Right lung (tissue), 5 donors: ENCODE measurements around the gene NETO1. TPM values are rescaled to one million over a fixed set of nuclear protein-coding genes. Genes with fewer than 3 reads are reported as not detected.

Experiments
- DNase-seq, 2 donors: peaks; one replicate each; pipeline ENCODE4 v3.0.0-alpha.2; 2013
- polyA plus RNA-seq, 5 donors: library from polyadenylated mRNA; unstranded; fragments of 120-200 nt; gene quantifications; one replicate each; pipeline versions ENCODE4 v1.2.1 to v1.2.3, GENCODE V29; 2013; ENCODE audit warnings: inconsistent platforms in 1 of 5, low replicate concordance in 1 of 5; ENCODE audit not compliant: insufficient read length in 5 of 5, insufficient read depth in 1 of 5

NETO1 gene
- polyA plus RNA-seq, 5 donors, result 0.05 to 0.68 (median 0.39) TPM

DNA sequence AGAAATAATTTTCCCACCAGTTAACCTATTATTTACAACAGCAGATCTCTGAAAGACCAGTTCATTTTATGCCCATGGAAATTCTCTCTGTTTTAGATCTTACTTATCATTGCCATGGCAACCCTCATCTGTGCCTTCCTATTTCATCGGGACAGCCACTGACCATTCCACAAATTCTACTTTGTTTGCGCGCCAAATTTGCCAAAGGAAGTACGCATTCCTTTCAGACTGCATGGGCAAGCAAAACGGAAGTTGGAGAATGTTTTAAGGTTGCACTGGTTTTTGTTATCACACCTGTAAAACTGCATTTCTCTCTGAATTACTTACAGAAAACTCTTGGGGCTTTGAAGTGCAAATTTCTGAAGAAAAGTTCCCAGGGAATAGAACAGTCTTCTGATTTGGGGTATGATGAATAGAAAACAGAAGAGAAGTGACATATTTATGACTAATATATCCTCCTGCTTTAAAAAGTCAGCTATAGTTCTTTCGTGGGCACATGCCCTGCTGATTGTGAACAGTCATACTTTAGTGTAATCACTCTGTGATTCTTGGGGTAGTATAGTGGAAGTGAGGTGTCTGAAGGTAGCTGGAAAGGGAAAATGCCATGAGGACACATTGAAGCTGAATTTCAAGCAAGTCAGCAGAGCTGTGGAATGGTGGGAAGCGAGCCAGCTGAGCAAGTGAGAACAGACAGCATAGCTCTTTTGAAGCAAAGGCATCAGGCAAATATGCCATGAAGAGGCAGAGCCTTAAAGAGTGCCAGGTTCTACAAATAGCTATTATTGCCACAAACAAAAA lies 20.9 kb downstream of the NETO1 start:
- DNase-seq, result no peak

- no peak for DNase-seq
These were observed 24.0 kb downstream of the NETO1 start for GRCh38 chr18:72843743-72844142.

- no peak for DNase-seq
These were observed 27.7 kb downstream of the NETO1 start for GRCh38 chr18:72840109-72840508.

DNA sequence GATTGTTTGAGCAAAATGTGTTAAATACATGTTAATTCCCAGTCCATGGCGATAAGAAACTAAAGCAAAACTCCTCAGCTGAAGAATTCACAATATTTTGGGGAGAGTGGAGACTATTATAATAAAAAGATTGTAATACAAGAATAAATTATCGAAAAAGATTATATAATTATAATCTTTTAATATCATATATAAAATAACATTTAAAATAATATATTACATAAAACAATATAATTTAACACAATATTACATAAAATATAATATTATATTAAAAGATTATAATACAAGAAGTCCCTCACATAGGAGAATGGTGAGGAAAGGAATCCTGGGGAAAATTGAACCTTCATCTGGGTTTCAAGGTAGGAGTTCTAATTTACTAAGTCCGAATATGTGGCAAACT lies 33.1 kb downstream of the NETO1 start:
- no peak for DNase-seq

GRCh38 chr18:72833471-72833870 lies 34.3 kb downstream of the NETO1 start:
- no peak for DNase-seq

DNA sequence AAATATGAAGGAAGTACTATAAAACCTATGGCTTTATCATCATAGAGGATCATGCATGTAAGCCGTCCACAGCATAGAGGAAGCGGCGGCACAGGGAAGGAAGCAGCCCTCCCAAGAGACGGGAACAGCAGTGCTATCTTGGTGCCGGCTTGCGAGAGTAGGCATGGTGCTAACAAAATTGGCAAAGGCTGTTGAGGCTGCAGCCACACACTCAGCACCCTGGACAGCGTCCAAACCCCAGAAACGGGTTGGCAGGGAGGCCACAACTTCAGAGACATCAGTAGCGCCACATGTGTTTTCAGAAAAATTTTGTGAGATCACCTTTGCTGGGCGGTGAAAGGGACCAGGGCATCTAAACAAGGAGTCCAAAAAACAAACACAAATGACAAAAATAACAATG lies 37.7 kb downstream of the NETO1 start:
- DNase-seq, result peak in 1 of 2 donors; percentile 3

GRCh38 chr18:72828601-72829000 lies 39.2 kb downstream of the NETO1 start:
- DNase-seq, result no peak

- no peak for DNase-seq
These were observed 41.1 kb downstream of the NETO1 start for GRCh38 chr18:72826736-72827135.

- no peak for DNase-seq
These were observed 44.4 kb downstream of the NETO1 start for GRCh38 chr18:72823345-72823744.

- DNase-seq, result no peak
These were observed 45.6 kb downstream of the NETO1 start for GRCh38 chr18:72822202-72822601.

GRCh38 chr18:72820571-72820970 lies 47.2 kb downstream of the NETO1 start:
- no peak for DNase-seq

DNA sequence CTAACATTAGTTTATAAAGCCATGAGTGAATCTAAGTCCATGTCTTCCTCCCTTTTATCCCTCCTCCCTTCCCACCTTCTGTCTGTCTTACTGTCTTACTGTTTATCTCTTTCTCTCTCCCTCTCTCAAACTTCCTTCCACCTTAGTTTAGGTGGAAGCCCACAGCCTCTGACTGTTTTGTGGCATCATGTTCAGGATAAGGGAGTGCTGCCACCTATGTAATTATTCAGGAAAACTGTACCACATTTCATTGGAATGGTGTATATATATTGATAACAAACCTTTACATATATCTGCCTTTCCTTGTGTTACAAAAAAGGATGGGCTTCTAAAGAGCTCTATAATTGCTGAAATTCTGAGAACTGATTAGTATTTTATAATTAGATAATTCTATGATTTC lies 48.7 kb downstream of the NETO1 start:
- no peak for DNase-seq

- DNase-seq, result no peak
These were observed 56.7 kb downstream of the NETO1 start for GRCh38 chr18:72811047-72811446.

DNA sequence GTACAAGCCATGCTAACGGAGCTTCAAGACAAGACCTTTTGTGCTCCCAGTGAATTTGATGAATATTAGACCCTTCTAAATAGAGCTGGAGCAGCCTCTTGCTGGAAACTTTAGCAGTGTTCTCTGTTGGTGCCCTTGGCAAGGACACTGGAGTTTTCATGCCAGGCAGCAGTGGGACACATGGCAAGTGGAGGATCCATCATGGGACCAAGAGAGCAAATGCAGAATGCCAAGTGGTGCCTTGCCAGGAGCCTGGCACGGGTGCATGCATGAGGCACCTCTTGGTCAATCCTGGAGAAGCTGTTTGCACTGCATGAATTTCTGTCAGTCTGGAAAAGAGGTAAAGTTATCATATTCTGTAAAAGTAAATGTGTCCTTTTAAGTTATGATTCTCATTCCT lies 59.1 kb downstream of the NETO1 start:
- no peak for DNase-seq

- no peak for DNase-seq
These were observed 68.7 kb downstream of the NETO1 start for GRCh38 chr18:72799106-72799505.

DNA sequence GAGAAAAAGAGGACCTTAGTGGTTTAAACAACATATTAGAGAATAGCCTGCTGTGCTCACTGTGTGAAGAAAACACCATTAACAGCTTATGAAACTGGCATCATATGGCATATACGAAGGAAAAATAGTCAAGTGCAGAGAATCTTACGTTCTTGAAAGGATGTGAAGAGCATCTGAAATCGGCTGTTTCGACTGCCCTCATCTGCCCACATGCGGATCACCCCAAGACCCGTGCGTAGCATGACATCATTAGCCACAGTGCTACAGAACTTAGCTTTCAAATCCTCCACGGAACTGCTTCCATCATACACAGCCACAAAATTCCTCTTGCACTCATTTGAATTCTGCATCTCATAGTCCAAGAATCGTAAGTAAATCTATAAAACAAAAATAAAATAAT lies 84.3 kb downstream of the NETO1 start:
- no peak for DNase-seq

- DNase-seq, result no peak
These were observed 92.9 kb downstream of the NETO1 start for GRCh38 chr18:72774914-72775313.

DNA sequence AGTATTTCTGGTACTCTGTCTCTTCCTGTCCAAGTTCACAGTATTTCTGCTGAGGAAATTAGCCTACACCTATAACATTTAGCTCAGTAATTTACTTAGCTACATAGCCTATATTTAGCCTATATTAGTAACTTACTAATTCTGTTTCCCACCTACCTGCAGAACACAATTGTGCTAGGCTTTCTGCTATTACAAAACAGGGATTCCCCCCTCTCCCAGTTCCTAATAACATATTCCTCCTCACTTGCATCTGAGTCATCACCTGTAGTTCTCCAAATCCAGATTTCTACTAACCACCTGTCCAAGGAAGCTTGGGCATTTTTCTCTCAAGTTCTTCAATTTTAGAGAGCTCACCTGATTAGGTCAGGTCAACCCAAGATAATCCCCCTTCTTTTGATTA lies 94.9 kb downstream of the NETO1 start:
- DNase-seq, result no peak

DNA sequence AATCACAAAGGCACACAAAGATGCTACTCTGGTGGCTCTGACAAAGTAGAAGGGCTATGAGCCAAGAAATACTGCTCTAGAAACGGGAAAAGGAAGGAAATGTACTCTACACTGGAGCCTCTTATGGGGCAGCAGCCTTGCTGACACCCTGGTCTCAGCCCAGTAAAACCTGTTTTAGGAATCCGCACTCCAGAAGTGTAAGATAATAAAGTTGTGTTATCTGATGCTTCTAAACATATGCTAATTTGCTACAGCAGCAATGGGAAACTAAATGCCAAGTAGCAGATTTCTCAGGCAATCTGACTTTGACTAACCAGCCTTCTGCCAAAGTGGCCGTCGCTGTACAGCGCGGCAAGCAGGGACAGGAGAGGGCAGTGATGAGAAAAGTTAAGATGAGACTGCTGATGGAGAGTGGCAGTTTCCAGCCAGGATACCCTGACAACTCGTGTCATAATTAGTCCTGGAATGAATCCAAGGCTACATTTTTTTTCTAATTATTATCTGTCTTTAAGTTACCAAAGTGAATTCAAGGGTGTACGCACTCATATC lies 99.0 kb downstream of the NETO1 start:
- DNase-seq, result no peak

DNA sequence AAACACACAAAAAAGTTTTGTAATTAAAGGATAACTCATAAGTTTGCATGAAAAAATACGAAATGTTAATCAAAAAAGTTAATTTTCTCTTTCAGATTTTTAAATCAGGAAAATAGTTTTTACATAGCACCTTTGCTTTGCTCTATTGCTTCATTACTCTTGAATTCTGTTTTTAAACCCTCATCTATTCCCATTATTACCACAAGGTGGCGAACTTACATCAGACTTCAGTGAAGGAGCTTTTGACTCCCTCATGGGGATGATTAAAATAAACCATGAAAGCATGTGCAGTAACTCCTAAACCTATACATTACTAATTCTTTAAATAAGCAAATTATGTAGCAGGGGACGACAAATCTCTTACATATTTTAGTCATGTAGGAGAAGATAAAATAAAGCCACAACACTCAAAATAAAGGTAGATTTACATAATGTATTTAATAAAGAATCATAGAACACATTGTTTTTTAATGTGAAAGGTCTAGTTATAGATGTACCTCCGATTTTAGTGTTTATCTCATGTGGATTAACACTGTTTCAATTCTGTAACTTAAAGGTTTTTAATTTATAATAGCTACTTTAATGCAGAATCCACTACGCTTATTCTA lies 105.2 kb downstream of the NETO1 start:
- DNase-seq, result peak; percentile 21 to 29

DNA sequence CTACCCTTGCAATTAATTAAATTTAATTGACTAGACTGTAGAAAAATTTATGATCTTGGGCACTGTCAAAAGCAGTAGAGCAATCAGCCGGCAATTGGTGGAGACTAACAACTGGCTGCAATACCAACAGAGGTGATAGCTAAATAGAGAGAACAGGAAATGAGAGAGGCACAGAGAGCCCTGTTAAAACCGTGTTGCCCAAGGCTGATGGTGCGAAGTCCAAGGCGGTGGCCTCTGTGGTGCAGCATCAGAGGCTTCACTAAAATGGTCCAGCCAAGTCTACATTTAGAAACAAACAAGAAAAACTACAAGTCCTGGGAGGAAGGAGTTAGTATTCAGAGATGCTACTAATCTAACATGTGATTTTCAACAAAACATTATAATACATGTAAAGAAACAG lies 115.6 kb downstream of the NETO1 start:
- no peak for DNase-seq

DNA sequence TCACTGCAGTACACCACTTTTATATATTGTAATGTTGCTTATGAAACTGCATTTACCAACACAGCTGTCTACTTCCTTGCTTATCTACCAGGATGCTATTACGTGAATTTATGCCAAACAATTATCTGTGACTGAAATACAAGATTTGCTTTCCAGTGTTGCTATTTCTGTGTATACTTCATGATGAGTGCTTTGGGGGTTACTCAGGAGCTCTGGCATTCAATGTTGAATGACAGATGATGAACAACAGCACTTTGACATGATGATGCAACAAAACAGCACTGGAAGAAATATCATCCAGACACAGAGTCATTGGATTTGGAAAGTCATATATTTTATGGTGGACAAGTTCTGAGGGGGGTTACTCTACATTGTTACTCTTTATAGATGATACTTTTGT lies 125.8 kb downstream of the NETO1 start:
- no peak for DNase-seq

- no peak for DNase-seq
These were observed 129.7 kb downstream of the NETO1 start for GRCh38 chr18:72738136-72738535.
